ENCODE results near the gene C10orf143. TPM values are rescaled to one million over a fixed set of nuclear protein-coding genes. Genes with fewer than 3 reads are reported as not detected.

Gene C10orf143
- total RNA-seq, 1 donor from 2014 or later: 1.6 TPM

GRCh38 chr10:130062201-130062600, 48.4 kb downstream of the C10orf143 start:
- DNase-seq (ENCODE audit: low spot score): no peak
- H3K4me1 ChIP-seq: no peaks in the 10 kb centered on the region
- H4K20me1 ChIP-seq (ENCODE audit: low read depth): no peaks in the 10 kb centered on the region
- Mint-ChIP-seq H3K9me3 (peaks cover 4% of the 10 kb centered on the region), H3K36me3 (peaks cover 4% of the 10 kb centered on the region), H3K27ac (no peak overlapping the region), H3K4me3 (no peak overlapping the region), H3K27me3 (ENCODE audit: insufficient read depth, low read depth) (peaks cover 61% of the 10 kb centered on the region), H3K4me1 (peaks cover 4% of the 10 kb centered on the region)
- H2AFZ ChIP-seq (replicated peaks): no peak overlapping the region
- H3K27me3 ChIP-seq: no peaks in the 10 kb centered on the region
- no peak overlapping the region for H3K27ac ChIP-seq
- no peak overlapping the region for H3K9ac ChIP-seq
- H3K4me2 ChIP-seq: no peak overlapping the region
- no peaks in the 10 kb centered on the region for H3F3A ChIP-seq (ENCODE audit: low read depth)
- no peaks in the 10 kb centered on the region for H3K9me3 ChIP-seq (ENCODE audit: low read depth)
- no peak overlapping the region for H3K4me3 ChIP-seq
- no peaks in the 10 kb centered on the region for H3K79me2 ChIP-seq (ENCODE audit: low read depth)
- TF ChIP-seq EZH2phosphoT487 (IDR thresholded peaks at IDR 0.05) (no peak), EZH2 (IDR thresholded peaks at IDR 0.05) (no peak), CTCF (IDR thresholded peaks at IDR 0.05) (no peak)
- H3K36me3 ChIP-seq: no peaks in the 10 kb centered on the region

- Histone ChIP-seq H3K4me2 (no peak overlapping the region), H3K36me3 (no peaks in the 10 kb centered on the region), H2AFZ (replicated peaks) (no peak overlapping the region), H3K27ac (no peak overlapping the region), H3K27me3 (no peaks in the 10 kb centered on the region), H3K4me1 (no peaks in the 10 kb centered on the region), H3K79me2 (ENCODE audit: low read depth) (no peaks in the 10 kb centered on the region), H3K9me3 (ENCODE audit: low read depth) (no peaks in the 10 kb centered on the region), H3F3A (ENCODE audit: low read depth) (no peaks in the 10 kb centered on the region), H4K20me1 (ENCODE audit: low read depth) (no peaks in the 10 kb centered on the region), H3K4me3 (no peak overlapping the region), H3K9ac (no peak overlapping the region)
- Mint-ChIP-seq H3K4me3 (no peak overlapping the region), H3K27me3 (ENCODE audit: insufficient read depth, low read depth) (peaks cover 64% of the 10 kb centered on the region), H3K36me3 (peaks cover 4% of the 10 kb centered on the region), H3K27ac (no peak overlapping the region), H3K4me1 (peaks cover 4% of the 10 kb centered on the region), H3K9me3 (peaks cover 8% of the 10 kb centered on the region)
- no peak for TF ChIP-seq EZH2phosphoT487 (IDR thresholded peaks at IDR 0.05)
- TF ChIP-seq CTCF (IDR thresholded peaks at IDR 0.05): no peak
- no peak for TF ChIP-seq EZH2 (IDR thresholded peaks at IDR 0.05)
- no peak for DNase-seq (ENCODE audit: low spot score)
Observed at GRCh38 chr10:130061760-130062159, 48.9 kb downstream of the C10orf143 start.

DNA sequence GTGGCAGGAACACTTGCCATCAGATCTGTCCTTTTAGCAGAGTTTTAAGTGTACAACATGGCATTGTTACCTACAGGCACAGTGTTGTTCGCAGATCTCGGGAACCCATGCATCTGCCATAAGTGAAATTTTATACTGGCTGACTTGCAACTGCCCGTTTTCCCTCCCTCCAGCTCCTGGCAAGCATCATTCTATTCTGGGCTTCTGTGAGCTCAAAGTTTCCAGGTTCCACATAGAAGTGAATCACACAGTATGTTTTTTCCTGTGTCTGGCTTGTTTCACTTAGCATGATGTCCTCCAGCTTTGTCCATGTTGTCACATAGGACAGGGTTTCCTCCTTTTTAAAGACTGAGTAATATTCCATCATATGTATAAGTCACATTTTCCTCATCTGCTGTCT, 56.6 kb downstream of the C10orf143 start:
- Histone ChIP-seq H3F3A (ENCODE audit: low read depth) (no peaks in the 10 kb centered on the region), H3K36me3 (no peaks in the 10 kb centered on the region), H3K4me3 (no peak overlapping the region), H3K27ac (no peak overlapping the region), H3K4me2 (no peak overlapping the region), H3K4me1 (no peaks in the 10 kb centered on the region), H3K79me2 (ENCODE audit: low read depth) (no peaks in the 10 kb centered on the region), H2AFZ (replicated peaks) (no peak overlapping the region), H3K9ac (no peak overlapping the region), H3K9me3 (ENCODE audit: low read depth) (peaks cover 4% of the 10 kb centered on the region), H3K27me3 (no peaks in the 10 kb centered on the region), H4K20me1 (ENCODE audit: low read depth) (no peaks in the 10 kb centered on the region)
- TF ChIP-seq EZH2phosphoT487 (IDR thresholded peaks at IDR 0.05): no peak
- TF ChIP-seq EZH2 (IDR thresholded peaks at IDR 0.05): no peak
- no peak for TF ChIP-seq CTCF (IDR thresholded peaks at IDR 0.05)
- peaks cover 24% of the 10 kb centered on the region for H3K27me3 Mint-ChIP-seq (ENCODE audit: insufficient read depth, low read depth)
- no peak overlapping the region for H3K27ac Mint-ChIP-seq
- no peaks in the 10 kb centered on the region for H3K36me3 Mint-ChIP-seq
- peaks cover 22% of the 10 kb centered on the region for H3K9me3 Mint-ChIP-seq
- H3K4me1 Mint-ChIP-seq: no peaks in the 10 kb centered on the region
- DNase-seq (ENCODE audit: low spot score): no peak
- H3K4me3 Mint-ChIP-seq: no peak overlapping the region
